ENCODE results near the gene WDR5. TPM values are rescaled to one million over a fixed set of nuclear protein-coding genes. Genes with fewer than 3 reads are reported as not detected.
"Not testable (repeated sequence)": the region's sequence is repeated elsewhere in the genome, so short reads cannot be mapped to it uniquely, and the experiment has no call there.

WDR5 gene
- 60.8 and 82.9 TPM in 2 replicates for total RNA-seq
- 42.3 TPM for polyA plus RNA-seq (2012)

DNA sequence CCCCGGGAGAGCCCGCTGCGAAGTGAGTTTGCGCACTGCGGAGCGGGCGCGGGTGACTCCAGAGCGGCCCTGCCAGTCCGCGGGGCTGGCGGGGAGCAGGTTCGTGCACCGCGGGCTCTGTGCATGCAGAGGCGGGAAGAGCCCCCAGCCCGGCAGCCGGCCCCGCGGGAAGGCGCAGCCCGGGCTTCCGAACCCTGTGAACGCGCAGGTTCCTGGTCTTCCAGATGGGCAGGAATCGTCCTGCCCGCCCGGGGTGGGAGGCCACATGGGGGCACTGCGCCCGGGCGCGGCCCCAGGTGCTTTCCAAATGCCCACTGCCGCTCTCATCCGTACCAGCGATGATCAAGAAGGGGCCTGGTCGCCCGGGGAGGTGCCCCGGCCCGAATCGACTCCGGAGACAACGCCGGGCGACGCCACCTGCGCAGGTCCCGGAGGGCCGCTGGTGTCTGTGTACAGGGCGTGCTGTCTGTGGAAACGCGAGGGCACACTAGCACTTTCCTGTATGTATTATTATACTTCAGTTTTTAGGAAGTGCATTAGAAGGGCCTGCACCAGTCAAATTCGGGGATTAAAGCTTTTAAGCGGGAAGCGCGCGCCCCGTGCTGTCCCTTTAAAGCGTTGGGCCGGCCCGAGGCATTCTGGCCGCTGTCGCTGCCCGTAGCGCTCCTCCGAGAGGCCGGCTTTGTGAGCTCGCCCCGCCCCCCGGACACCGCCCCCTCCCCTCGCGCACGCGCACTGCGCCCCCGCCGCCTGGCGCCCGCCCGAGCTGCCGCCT is at the start of gene WDR5:
Gene WDR5 (plus strand): TSS at position 740 of the 775 bp plus-strand sequence. CDS start 3,796 bp downstream, outside the sequence.
- DNase-seq (ENCODE audit: low read depth), result peak; percentile 91

DNA sequence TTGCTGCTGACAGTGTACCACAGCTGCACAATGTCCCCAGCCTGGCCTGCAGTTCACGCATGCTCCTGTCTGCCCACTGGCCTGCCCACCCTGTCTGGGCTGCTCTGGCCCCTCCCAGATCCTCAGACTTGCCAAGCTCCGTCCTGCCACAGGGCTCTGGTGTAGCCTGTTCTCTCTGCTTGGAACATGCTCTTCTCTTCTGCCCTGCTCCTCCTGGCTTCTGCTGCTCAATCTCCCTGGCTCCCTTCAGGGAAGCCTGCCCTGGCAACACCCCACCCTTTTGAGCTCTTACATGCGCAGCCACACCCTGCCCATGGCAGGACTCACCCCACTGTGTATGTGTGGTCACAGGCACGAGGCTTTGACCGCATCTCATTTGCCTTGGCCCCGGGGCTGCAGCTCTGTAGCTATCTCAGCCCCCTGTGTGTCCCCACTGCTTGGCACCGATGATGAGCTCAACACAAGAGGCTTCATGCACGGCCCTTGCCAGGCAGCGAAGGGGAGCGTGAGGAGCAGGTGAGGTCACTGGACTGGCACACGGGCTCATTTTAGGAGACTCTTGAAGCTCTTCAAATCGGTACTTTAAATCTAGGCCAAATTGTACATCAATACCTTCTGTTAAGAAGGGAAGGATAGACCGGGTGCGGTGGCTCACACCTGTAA is 47.7 kb upstream of the WDR5 start:
- DNase-seq (ENCODE audit: low read depth), result no peak

DNA sequence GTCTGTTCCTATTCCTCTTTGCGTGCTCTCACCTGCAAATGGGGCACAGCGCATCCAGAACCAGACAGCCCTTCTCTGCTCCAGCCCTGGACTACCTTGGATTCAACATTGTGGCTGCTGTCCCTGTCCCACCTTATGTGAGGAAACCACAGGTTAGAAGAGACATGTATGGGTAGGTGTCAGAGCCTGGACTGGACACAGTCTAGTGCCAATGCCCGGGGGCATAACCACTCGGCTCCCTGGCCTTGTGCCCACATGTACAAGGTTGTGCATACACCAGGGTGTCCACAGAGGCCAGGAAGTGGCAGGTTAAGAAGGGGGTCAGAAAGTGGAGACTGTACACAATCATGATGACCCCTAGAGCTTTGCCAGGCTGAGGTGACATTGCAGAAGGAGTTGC is 45.9 kb upstream of the WDR5 start:
- DNase-seq (ENCODE audit: low read depth), result no peak

DNA sequence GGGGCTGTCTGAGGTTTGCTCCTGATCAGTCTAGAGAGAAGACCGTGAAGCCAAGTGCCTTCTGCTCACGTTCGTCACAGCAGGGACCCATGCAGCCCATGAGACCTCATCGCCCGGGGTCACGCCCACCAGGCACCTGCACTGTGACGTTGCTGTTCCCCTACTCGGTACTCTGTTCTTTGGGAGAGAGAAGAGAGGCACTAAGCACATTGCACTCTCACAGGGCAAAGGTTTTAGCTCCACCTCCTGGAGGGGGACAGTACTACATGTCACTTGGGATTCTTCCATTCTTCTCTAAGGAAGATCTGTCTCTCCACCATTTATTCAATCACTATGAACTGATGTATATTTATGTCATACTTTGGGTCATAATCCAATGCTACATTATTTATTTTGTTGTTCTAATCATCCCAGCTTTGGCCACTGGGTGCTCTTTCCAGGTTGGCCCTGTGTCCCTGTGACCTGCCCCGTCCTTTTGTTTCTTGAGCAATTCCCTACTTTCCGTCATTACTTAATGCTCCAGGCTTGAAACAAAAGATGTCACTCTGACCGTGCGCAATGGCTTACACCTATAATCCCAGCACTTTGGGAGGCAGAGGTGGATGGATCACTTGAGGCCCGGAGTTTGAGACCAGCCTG is 36.6 kb upstream of the WDR5 start:
- peak; percentile 63 for DNase-seq (ENCODE audit: low read depth)

DNA sequence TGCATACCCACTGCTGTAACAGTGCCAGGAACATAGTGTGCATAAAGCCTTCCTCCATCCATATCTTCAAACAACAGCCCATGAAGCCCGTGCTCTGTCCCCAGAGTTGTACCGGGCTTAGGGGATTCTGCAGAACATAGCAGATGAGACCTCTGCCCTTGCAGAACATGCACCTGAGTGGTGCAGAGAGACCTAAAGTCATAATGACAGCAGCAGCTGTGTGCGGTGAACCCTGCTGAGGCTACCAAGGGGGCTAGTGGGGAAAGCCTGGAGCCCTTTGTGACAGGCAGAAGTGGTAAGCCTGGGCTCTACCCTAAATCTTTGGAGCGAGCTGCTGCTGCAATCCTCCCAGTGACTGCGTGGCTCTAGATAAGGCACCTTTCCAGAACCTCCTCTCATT is 35.8 kb upstream of the WDR5 start:
- no peak for DNase-seq (ENCODE audit: low read depth)

DNA sequence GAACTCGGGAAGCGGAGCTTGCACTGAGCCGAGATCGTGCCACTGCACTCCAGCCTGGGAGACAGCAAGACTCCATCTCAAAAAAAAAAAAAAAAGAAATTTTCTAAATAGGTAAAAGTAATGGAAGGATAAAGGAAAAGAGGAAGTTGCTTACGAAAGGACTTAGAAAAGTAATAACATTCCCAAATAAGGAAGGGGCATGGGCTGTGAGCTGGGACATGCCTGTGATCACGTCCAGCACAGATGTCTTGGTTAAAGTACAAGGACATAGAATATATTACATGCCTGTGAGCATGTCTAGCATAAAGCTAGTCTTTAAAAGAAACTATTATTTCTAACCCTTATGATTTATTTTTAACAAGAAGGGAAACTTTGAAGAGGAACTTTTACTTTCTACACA is 34.7 kb upstream of the WDR5 start:
- not testable (repeated sequence) for DNase-seq (ENCODE audit: low read depth)

DNA sequence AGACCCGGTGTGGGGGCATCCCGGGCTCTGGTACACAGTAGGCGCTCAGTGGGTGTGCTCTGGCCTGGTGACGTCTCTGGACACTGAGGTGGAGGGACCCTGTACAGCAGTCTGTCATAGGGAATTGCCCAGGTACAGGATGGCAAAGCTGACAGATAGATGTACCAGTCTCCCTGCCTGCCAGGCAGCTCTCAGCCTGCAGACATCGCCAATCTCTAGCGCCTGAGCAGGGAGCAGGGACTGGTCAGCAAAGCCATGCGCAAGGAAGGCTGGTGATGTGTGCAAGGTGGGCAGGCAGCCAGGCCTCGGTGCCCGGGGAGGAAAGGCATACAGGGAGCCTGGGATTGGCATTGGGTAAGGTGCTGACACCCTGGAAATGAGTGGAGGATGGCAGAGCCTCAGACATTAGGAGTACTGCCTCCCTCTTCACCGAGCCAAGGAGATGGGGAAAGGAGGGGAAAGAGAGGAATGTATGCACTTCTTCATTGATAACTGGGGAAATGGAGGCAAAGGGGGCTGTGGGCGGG is 34.2 kb upstream of the WDR5 start:
- no peak for DNase-seq (ENCODE audit: low read depth)

DNA sequence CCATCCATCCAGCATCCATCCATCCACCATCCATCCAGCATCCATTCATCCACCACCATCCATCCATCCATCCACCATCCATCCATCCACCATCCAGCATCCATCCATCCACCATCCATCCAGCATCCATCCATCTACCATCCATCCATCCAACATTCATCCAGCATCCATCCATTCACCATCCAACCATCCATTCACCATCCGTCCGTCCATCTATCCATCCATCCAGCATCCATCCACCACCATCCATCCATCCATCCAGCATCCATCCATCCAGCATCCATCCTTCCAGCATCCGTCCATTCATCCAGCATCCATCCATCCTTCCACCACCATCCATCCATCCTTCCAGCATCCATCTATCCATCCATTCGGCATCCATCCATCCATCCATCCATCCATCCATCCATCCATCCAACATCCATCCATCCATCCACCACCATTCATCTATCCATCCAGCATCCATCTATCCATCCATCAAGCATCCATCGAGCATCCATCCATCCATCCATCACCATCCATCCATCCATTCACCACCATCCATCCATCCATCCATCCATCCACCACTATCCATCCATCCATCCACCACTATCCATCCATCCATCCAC is 32.4 kb upstream of the WDR5 start:
- no peak for DNase-seq (ENCODE audit: low read depth)

DNA sequence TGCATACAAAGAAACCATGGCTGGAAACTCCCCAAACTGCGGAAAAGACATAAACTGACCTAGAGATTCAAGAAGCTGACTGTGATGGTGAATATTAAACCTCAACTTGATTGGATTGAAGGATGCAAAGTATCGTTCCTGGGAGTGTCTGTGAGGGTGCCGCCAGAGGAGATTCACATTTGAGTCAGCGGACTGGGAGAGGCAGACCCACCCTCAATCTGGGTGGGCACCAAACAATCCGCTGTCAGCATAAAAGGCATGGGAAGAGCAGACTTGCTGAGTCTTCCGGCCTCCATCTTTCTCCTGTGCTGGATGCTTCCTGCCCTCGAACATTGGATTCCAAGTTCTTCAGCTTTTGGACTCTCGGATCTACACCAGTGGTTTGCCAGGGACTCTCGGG is 24.8 kb upstream of the WDR5 start:
- DNase-seq (ENCODE audit: low read depth), result no peak

DNA sequence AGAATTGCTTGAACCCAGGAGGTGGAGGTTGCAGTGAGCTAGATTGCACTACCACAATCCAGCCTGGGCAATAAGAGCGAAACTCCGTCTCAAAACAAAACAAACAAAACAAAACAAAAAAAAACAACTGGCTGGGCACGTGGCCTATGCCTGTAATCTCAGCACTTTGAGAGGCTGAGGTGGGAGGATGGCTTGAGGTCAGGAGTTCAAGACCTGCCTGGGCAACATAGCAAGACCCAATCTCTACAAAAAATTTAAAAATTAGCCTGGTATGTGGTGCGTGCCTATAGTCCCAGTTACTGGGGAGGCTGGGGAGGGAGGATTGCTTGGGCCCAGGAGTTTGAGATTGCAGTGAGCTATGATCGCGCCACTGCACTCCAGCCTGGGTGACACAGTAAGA is 23.3 kb upstream of the WDR5 start:
- DNase-seq (ENCODE audit: low read depth), result no peak

DNA sequence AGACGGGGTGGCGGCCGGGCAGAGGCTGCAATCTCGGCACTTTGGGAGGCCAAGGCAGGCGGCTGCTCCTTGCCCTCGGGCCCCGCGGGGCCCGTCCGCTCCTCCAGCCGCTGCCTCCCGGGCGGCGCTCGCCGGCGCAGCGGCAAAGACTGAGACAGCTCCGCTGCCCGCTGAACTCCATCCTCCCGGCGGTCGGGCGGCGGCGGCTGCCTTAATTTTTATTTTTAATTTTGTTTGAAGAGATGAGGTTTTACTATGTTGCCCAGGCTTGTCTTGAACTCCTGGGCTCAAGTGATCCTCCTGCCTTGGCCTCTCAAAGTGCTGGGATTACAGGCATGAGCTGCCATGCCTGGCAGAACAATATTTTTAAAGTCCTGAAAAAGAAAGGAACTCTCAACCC is 16.9 kb upstream of the WDR5 start:
- DNase-seq (ENCODE audit: low read depth), result not testable (repeated sequence)

DNA sequence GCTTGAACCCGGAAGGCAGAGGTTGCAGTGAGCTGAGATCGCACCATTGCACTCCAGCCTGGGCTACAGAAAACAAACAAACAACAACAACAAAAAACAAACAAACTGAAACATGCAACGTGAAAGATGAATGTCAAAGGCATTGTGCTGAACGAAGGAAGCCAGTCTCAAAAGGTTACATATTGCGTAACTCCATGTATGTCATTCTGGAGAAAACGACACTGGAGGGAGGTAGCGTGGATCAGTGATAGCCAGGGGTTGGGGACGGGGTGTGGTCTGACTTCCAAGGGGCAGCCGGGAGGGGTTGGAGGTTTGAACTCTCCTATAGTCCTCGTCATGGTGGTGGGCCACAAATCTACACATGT is 12.1 kb upstream of the WDR5 start:
- DNase-seq (ENCODE audit: low read depth), result no peak

DNA sequence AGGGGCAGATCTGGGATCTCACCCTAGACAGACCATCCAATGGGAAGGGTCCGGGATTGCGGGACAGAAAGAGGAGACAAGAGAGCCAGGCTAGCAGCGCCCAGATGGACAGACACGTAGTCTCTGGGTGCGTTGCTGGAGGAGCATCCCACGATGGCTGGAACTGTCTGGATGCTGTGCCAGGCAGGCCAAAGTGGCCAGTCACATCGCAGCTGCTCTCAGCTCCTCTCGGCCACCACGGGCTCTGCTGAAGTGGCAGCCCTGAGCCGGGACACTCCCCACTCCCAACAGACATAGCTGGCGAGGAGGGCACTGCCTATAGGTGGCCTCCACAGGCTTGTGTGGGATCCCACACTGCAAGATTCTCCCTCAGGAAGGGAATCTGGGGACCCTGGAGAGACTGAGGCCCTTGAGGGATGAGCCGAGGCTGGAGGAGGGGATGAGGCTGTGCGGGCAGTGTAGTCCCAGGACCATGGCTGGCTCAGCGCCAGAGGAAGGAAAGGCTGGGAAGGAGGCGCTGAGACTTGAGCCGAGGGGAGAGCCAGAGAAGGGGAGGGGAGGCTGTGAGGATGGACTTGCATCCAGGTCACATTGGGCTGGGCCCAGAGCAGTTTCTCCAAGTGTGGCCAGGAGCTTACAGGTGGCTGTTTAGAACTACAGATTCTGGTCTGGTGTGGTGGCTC is 10.3 kb upstream of the WDR5 start:
- no peak for DNase-seq (ENCODE audit: low read depth)

DNA sequence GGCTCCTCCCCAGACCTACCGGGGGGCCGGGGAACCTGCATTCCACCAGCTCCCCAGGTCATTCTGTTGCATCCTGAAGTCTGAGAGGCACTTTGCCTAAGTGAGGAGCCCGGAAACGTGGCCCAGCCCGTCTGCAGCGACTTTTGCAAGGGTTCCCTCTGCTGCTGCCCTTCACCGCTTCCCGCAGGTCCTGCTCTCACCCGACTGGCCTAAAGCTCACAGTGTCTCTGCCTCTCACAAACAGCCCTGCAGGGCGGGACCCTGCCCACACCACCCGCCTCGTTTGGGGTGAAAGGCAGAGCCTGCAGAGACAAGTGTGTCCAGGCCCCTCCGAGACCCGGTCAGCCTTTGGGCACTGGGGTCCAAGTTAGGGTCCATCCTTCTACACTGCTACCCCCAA is 9.5 kb upstream of the WDR5 start:
- no peak for DNase-seq (ENCODE audit: low read depth)

DNA sequence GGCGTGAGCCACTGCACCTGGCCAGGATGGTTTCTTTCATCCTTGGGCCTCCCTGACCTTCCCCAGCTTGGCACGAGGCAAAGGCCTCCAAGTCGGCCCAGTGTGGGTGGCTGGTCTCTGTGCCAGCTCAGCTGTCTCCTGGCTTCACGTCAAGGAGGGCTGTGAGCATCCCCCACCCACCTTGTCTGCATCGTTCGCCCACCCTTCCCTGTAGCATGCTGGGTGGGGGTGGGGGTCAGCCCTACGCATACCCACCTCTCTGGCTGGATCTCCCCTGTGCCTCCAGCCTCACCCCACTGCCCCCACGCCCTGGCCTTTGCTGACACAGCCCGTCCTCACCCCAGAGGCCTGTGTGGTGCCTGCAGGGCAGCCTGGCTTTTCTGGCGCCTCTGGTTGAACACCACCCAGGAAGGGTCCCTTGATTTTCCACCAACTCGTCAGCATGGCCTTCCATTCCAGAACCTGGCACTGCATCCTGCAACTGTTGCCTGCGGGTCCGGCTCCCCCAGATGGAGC is 8.8 kb upstream of the WDR5 start:
- DNase-seq (ENCODE audit: low read depth), result no peak

DNA sequence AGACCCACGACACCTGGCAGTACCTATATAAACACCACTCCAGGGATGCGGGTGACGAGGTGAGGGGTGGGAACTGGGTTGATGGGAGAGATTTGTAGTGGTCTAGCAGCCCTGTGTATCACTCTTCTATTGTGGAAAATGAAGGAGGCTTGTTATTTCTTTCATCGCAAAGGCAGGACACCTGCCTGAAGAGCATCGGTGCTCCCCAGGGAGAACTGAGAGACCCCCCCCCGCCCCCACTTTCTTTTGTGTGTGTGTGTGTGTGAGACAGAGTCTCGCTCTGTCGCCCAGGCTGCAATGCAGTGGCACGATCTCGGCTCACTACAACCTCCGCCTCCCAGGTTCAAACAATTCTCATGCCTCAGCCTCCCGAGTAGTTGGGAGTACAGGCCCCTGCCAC is 8.3 kb upstream of the WDR5 start:
- DNase-seq (ENCODE audit: low read depth), result no peak

DNA sequence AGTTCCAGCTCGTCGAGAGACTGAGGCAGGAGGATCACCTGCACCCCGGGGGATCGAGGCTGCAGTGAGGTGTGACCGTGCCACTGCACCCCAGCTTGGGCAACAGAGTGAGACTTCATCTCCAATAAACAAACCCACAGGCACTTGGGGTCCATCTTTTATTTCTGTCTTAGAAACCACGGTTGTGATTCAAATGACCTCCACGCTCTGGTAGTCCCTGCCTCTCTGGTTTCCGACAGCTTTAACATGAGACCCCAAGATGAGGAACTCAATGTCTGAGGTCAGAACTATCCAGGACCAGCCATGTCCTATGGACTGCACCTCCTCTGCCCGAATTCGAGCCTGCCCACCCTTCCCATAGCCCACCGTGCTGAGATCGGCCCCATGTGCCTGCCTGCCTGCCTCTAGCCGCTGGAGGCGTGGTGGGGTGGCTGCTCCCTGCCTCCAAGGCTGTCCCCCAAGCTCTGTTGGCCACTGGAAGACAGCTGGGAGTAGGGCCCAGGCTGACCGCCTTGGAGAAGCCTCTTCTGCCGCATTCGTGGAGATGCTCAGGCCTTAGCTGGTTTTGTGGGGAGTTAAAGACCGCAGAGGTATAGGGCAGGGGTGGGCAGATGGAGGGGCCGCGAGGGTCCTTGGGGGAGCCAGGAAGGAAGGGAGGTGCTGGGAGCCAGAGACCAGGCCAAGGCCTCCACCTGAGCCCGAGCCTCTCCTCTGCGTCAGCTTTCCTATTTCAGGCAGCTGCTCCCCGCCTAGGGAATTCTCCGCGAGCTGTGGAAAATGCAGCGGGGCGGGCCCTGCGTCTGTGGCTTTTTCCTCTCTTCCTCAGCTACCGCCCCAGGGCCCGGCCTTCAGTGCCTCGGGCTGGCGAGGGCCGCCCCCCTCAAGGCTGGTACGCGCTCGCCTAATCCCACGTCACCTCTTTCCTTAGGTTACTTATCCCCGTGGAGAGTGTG is 6.9 kb upstream of the WDR5 start:
- peak; percentile 48 for DNase-seq (ENCODE audit: low read depth)

DNA sequence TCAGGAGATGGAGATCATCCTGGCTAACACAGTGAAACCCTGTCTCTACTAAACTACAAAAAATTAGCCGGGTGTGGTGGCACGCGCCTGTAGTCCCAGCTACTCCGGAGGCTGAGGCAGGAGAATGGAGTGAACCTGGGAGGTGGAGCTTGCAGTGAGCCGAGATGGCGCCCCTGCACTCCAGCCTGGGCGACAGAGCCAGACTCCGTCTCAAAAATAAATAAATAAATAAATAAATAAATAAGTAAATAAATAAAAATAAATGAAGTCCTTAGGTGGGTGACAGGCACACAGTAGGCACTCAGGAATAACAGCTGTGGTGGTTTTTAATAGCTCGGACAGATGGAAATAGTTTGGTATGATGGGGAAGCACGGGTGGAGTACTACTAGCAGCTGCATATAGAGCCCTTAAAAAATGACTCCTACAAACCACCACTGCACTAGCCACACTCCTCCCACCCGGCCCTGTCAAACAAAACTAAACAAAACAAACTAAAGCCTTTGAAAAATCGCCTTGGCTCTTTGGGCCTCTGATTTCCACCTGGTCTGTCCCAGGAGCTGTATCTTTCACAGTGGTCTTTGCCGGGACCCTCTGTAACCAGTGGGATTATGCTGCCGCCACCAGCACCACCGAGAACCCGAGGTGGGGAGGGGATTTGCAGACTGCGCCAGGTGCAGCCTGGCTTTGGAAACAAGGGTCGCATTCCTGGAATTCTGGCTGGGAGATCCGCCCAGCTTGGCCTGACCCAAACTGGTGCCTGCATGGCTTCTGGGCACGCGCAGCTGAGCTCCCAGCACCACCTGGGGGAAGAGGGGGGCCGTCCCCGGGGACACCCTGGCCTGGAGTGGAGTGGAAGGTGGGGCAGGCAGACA is 5.1 kb upstream of the WDR5 start:
- DNase-seq (ENCODE audit: low read depth), result peak; percentile 96

Data from myocyte (in vitro differentiated cells).